HEK293T (cell line): ENCODE measurements around the gene EIF3F.

Source experiments
- BHLHE40 ChIP-seq: fragments of 450-650 bp; IDR thresholded peaks from 2 replicates; pipeline ENCODE4 v1.6.1; 2016; ENCODE audit warnings: mild to moderate bottlenecking, moderate library complexity, borderline replicate concordance
- ELF4 ChIP-seq: fragments of 450-650 bp; IDR thresholded peaks from 2 replicates; pipeline ENCODE4 v1.6.1; 2017; ENCODE audit warnings: antibody characterized with exemption
- FOXA1 ChIP-seq: fragments of 450-650 bp; IDR thresholded peaks from 2 replicates; pipeline ENCODE4 v1.6.1; 2016; ENCODE audit warnings: mild to moderate bottlenecking
- FOXK2 ChIP-seq: fragments of 450-650 bp; IDR thresholded peaks from 2 replicates; pipeline ENCODE4 v1.6.1; 2016; ENCODE audit warnings: mild to moderate bottlenecking
- FOXM1 ChIP-seq: fragments of 450-650 bp; IDR thresholded peaks from 2 replicates; pipeline ENCODE4 v1.6.1; 2017; ENCODE audit warnings: mild to moderate bottlenecking, borderline replicate concordance
- NFRKB ChIP-seq: fragments of 450-650 bp; IDR thresholded peaks from 2 replicates; pipeline ENCODE4 v1.6.1; 2016; ENCODE audit warnings: mild to moderate bottlenecking, moderate library complexity
- PKNOX1 ChIP-seq: fragments of 450-650 bp; IDR thresholded peaks from 2 replicates; pipeline ENCODE4 v1.6.1; 2016
- SP1 ChIP-seq: fragments of 450-650 bp; IDR thresholded peaks from 2 replicates; pipeline ENCODE4 v1.6.1; 2017
- SUZ12 ChIP-seq: fragments of 450-650 bp; IDR thresholded peaks from 2 replicates; pipeline ENCODE4 v1.6.1; 2016; ENCODE audit warnings: mild to moderate bottlenecking
- TARDBP ChIP-seq: fragments of 450-650 bp; IDR thresholded peaks from 2 replicates; pipeline ENCODE4 v1.6.1; 2016
- ZNF384 ChIP-seq: fragments of 450-650 bp; IDR thresholded peaks from 2 replicates; pipeline ENCODE4 v1.6.1; 2016

- TF ChIP-seq ZNF384 (no peak), SP1 (no peak), FOXM1 (no peak), FOXA1 (no peak), FOXK2 (no peak), PKNOX1 (no peak), BHLHE40 (no peak), NFRKB (no peak), ELF4 (no peak), TARDBP (no peak), SUZ12 (no peak)
Measured at GRCh38 chr11:8033305-8034105, 46.4 kb downstream of the EIF3F start.
